ENCODE results near the gene TIMM22. TPM values are rescaled to one million over a fixed set of nuclear protein-coding genes. Genes with fewer than 3 reads are reported as not detected.

Gene TIMM22
- total RNA-seq, 1 experiment from 2014 or later: 20.0 TPM

DNA sequence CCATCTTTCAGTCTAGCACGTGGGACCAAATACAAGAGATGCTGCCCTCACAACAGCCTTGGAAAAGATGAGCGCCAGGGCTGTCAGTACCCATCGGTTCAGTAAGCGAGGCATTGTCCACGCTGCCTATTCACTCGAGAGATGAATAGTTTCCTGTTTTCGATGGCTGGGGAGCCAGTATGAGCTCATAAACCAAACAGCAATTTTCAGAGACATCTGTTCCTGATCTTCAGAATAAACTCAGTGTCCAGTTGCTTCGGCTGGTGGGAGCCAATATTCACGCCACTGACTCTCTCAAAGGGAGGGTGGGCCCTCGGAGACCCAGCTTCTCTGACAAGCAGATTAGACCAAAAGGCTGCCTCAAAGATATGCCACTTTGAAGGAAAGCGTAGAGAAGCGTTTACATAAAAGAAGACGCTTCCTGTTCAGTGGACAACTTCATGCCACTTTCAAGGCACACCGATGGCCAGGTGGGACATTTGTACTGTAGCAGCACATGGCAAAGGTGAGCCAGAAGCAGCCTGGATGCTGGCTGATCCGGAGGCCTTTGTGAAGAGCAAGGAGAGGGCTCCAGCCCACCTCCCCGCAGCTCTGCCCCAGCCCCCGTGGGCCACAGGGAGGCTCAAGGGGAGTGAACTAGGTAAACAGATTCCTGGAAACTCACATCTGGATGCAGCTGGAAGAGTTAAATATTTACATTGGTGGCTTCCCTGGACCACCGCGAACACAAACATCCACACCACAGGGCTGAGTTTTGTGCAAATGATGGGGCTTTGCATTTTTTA is 6.0 kb downstream of the TIMM22 start:
- POLR2A ChIA-PET (ENCODE audit: low non-redundant PET): no interaction called here

DNA sequence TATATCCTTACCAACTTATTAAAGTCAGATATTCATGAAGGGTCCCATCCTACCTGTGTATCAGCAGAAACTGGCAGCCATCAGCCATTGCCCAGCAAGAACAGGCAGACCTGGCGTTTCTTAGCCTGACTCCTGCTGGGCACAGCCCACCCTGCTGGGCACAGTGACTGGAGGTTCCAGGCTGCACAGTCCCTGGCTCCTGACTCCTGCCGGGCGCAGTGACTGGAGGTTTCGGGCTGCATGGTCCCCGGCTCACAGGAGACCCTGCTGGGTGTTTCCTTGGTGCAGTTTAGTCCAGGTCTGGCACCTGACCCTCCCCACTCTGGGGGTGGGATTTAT is 6.7 kb downstream of the TIMM22 start:
- intact Hi-C loops (cut with micrococcal nuclease; ENCODE audit: unreplicated experiment): loop anchor here (10.0 kb wide), 1 partner anchor 51 kb away; no protein-coding TSS in a partner anchor
- no peaks in the 10 kb centered on the region for H3K9me3 ChIP-seq (ENCODE audit: low read depth, low read length, poor library complexity, severe bottlenecking)
- peaks cover 13% of the 10 kb centered on the region for H3K4me1 ChIP-seq (ENCODE audit: insufficient read depth, low read length, poor library complexity, severe bottlenecking)
- ChIA-PET CTCF (no interaction called here), POLR2A (ENCODE audit: low non-redundant PET) (no interaction called here)
- no peak overlapping the region for H3K27ac ChIP-seq (ENCODE audit: low read depth, low read length, poor library complexity, severe bottlenecking)
- no peak for DNase-seq (ENCODE audit: low spot score)
- TSS peak; percentile 41 for BruUV-seq (replicated peaks)
- no peaks in the 10 kb centered on the region for H3K27me3 ChIP-seq (replicated peaks; ENCODE audit: insufficient read depth, low read depth, low read length, poor library complexity)
- H3K4me3 ChIP-seq (ENCODE audit: low read depth, low read length, poor library complexity, severe bottlenecking): no peak overlapping the region
- no peak for TF ChIP-seq EZH2 (IDR thresholded peaks at IDR 0.05; ENCODE audit: borderline replicate concordance, low read depth, low read length, poor library complexity, severe bottlenecking)
- TF ChIP-seq, protein P1, sequence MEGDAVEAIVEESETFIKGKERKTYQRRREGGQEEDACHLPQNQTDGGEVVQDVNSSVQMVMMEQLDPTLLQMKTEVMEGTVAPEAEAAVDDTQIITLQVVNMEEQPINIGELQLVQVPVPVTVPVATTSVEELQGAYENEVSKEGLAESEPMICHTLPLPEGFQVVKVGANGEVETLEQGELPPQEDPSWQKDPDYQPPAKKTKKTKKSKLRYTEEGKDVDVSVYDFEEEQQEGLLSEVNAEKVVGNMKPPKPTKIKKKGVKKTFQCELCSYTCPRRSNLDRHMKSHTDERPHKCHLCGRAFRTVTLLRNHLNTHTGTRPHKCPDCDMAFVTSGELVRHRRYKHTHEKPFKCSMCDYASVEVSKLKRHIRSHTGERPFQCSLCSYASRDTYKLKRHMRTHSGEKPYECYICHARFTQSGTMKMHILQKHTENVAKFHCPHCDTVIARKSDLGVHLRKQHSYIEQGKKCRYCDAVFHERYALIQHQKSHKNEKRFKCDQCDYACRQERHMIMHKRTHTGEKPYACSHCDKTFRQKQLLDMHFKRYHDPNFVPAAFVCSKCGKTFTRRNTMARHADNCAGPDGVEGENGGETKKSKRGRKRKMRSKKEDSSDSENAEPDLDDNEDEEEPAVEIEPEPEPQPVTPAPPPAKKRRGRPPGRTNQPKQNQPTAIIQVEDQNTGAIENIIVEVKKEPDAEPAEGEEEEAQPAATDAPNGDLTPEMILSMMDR (conservative IDR thresholded peaks at IDR 0.05; ENCODE audit: low read depth, low read length): no peak
- H3K36me3 ChIP-seq (ENCODE audit: insufficient read depth, low read length, poor library complexity, severe bottlenecking): peaks cover 41% of the 10 kb centered on the region

More for the DNA sequence above, 6.0 kb downstream of the TIMM22 start:
- H3K27me3 ChIP-seq (replicated peaks; ENCODE audit: insufficient read depth, low read depth, low read length, poor library complexity): no peaks in the 10 kb centered on the region
- H3K4me3 ChIP-seq (ENCODE audit: low read depth, low read length, poor library complexity, severe bottlenecking): no peak overlapping the region
- H3K36me3 ChIP-seq (ENCODE audit: insufficient read depth, low read length, poor library complexity, severe bottlenecking): peaks cover 41% of the 10 kb centered on the region
- no peak for DNase-seq (ENCODE audit: low spot score)
- no peak overlapping the region for H3K27ac ChIP-seq (ENCODE audit: low read depth, low read length, poor library complexity, severe bottlenecking)
- CTCF ChIA-PET: no interaction called here
- no peaks in the 10 kb centered on the region for H3K9me3 ChIP-seq (ENCODE audit: low read depth, low read length, poor library complexity, severe bottlenecking)
- BruUV-seq (replicated peaks): no TSS peak
- peaks cover 18% of the 10 kb centered on the region for H3K4me1 ChIP-seq (ENCODE audit: insufficient read depth, low read length, poor library complexity, severe bottlenecking)
- no peak for TF ChIP-seq EZH2 (IDR thresholded peaks at IDR 0.05; ENCODE audit: borderline replicate concordance, low read depth, low read length, poor library complexity, severe bottlenecking)
- TF ChIP-seq, protein P1 (conservative IDR thresholded peaks at IDR 0.05; ENCODE audit: low read depth, low read length): no peak
- intact Hi-C loops (cut with micrococcal nuclease; ENCODE audit: unreplicated experiment): loop anchor here (10.0 kb wide), 1 partner anchor 52 kb away; no protein-coding TSS in a partner anchor

DNA sequence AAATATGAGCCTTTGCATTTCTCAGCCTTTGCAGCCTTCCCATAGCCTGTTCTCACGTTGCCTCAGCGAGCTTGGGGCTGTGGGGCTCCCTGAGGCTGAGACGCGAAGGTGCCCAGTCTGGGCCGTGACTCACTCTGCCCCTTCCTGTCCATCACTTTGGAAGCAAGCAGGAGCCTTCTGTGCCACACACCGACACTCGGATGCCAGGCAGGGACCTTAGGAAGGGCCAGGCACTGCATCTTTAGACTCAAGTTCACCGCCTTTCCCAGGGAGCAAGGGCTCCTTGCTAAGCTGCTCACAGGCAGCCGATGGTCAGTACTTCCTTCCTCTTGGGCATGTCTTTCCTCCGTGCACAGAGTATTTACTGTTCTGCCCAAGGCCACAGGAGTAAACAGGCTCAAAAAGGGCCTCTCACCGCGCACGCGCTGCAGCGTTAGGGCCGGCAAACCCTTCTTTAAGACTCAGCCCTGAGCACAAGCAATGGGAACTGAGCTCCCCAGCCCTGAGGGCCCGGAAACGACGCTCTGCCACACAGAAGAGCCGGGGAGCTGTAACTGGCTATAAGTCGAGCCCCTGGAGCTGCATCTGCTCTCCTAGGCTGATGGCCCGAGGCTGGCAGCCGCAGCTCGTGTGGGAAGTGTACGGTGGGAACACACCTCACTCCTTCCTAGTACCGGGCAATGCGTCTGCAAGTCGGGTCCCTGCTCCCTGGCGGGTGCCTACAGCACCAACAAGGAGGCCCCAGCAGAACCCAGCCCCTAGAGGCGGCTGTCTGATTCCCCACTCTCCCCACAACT is 7.2 kb downstream of the TIMM22 start:
- H3K36me3 ChIP-seq (ENCODE audit: insufficient read depth, low read length, poor library complexity, severe bottlenecking): peaks cover 41% of the 10 kb centered on the region

More for the DNA sequence above, 7.2 kb downstream of the TIMM22 start:
- TF ChIP-seq, protein P1 (conservative IDR thresholded peaks at IDR 0.05; ENCODE audit: low read depth, low read length): no peak
- no peak for DNase-seq (ENCODE audit: low spot score)
- no peaks in the 10 kb centered on the region for H3K9me3 ChIP-seq (ENCODE audit: low read depth, low read length, poor library complexity, severe bottlenecking)
- no TSS peak for BruUV-seq (replicated peaks)
- CTCF ChIA-PET: no interaction called here
- H3K27ac ChIP-seq (ENCODE audit: low read depth, low read length, poor library complexity, severe bottlenecking): no peak overlapping the region
- POLR2A ChIA-PET (ENCODE audit: low non-redundant PET): no interaction called here
- peaks cover 13% of the 10 kb centered on the region for H3K4me1 ChIP-seq (ENCODE audit: insufficient read depth, low read length, poor library complexity, severe bottlenecking)
- no peak overlapping the region for H3K4me3 ChIP-seq (ENCODE audit: low read depth, low read length, poor library complexity, severe bottlenecking)
- no peaks in the 10 kb centered on the region for H3K27me3 ChIP-seq (replicated peaks; ENCODE audit: insufficient read depth, low read depth, low read length, poor library complexity)
- intact Hi-C loops (cut with micrococcal nuclease; ENCODE audit: unreplicated experiment): loop anchor here (10.0 kb wide), 1 partner anchor 51 kb away; no protein-coding TSS in a partner anchor

Measured in A673 (cell line).